ENCODE data around the gene CACNA1H.

CACNA1H gene

GRCh38 chr16:1152123-1152638, 725 bp upstream of the CACNA1H start:
- Histone ChIP-seq H3K79me2 (ENCODE audit: insufficient read depth, low read length) (no peaks in the 10 kb centered on the region), H3K9ac (ENCODE audit: low read length) (no peak overlapping the region), H3K4me3 (ENCODE audit: insufficient read depth, low read length, poor library complexity, severe bottlenecking) (no peak overlapping the region)

DNA sequence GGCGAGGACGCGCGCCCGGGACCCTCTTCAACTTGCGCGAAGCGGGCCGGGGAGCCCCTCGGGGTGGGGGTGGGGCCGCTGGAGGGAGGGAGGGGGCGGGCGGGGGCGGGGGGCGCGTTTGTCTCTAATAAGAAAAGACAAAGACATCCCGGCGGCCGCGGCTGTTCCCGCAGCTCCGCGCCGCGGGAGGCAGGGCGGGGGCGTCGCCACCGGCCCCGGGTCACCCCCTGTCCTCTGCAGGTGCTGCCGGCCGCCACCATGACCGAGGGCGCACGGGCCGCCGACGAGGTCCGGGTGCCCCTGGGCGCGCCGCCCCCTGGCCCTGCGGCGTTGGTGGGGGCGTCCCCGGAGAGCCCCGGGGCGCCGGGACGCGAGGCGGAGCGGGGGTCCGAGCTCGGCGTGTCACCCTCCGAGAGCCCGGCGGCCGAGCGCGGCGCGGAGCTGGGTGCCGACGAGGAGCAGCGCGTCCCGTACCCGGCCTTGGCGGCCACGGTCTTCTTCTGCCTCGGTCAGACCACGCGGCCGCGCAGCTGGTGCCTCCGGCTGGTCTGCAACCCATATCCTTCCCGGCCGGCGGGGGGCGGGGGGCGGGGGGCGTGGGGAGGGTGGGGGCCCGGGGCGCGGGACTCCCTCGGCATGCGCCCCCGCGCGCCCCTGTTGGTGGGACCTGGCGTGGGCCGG, 714 bp downstream of the CACNA1H start:
- no peaks in the 10 kb centered on the region for H3K27me3 ChIP-seq (ENCODE audit: low read length)

More at GRCh38 chr16:1152123-1152638, 725 bp upstream of the CACNA1H start:
- TF ChIP-seq CTCF (IDR thresholded peaks at IDR 0.05; ENCODE audit: insufficient read depth, low read length, poor library complexity, severe bottlenecking) = no peak
- TF ChIP-seq EZH2phosphoT487 (conservative IDR thresholded peaks at IDR 0.05; ENCODE audit: low read length) = no peak
- H3K9me3 ChIP-seq (ENCODE audit: insufficient read depth, low read length) = no peaks in the 10 kb centered on the region
- no peaks in the 10 kb centered on the region for H3K36me3 ChIP-seq (ENCODE audit: low read length)
- no peaks in the 10 kb centered on the region for H3K27me3 ChIP-seq (ENCODE audit: low read length)
- H3F3A ChIP-seq (ENCODE audit: insufficient read depth) = no peaks in the 10 kb centered on the region
- no peaks in the 10 kb centered on the region for H3K9me2 ChIP-seq (replicated peaks; ENCODE audit: insufficient read depth, low read length)
- H4K20me1 ChIP-seq (ENCODE audit: low read depth, low read length) = no peaks in the 10 kb centered on the region
- H2AFZ ChIP-seq (ENCODE audit: low read depth, low read length, severe bottlenecking) = no peak overlapping the region
- no peak overlapping the region for H3K4me2 ChIP-seq (ENCODE audit: low read depth, low read length, poor library complexity, severe bottlenecking)
- no peak overlapping the region for H3K27ac ChIP-seq (ENCODE audit: low read depth, low read length)

DNA sequence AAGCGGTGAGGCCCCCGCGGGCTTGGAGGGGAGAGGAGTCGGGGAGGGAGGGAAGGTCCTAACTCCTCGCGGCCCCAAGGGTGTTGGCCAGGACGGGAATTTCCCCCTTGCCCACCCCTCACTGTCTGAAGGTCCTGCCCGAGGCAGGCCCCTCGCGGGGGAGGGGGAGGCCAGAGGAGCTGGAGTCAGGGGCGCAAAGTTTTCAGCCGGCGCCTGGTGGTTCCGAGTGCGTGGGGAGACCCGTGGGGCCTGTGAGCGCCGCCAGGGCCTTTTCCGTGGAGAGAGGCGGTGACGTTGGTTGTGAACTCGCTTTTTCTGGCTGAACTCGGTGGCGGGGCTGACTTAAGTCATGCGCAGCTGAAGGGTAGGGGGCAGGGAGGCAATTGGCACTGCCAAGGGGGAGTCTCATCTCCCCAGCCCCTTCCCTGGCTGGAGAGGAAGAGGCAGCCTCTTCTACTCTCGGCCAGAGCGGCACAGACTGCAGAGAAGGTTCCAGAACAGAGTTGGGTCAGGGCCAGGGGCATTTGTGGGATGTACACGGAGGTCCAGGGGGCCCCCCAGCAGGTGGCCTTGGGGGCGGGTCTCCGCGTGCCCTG, 1.5 kb downstream of the CACNA1H start:
- TF ChIP-seq CTCF (IDR thresholded peaks at IDR 0.05; ENCODE audit: insufficient read depth, low read length, poor library complexity, severe bottlenecking) (no peak), EZH2phosphoT487 (conservative IDR thresholded peaks at IDR 0.05; ENCODE audit: low read length) (no peak)
- H3K9me2 ChIP-seq (replicated peaks; ENCODE audit: insufficient read depth, low read length) = no peaks in the 10 kb centered on the region
- no peak overlapping the region for H3K9ac ChIP-seq (ENCODE audit: low read length)
- no peaks in the 10 kb centered on the region for H3K9me3 ChIP-seq (ENCODE audit: insufficient read depth, low read length)
- H3K4me3 ChIP-seq (ENCODE audit: insufficient read depth, low read length, poor library complexity, severe bottlenecking) = no peak overlapping the region
- H3F3A ChIP-seq (ENCODE audit: insufficient read depth) = no peaks in the 10 kb centered on the region
- no peaks in the 10 kb centered on the region for H4K20me1 ChIP-seq (ENCODE audit: low read depth, low read length)
- H3K4me2 ChIP-seq (ENCODE audit: low read depth, low read length, poor library complexity, severe bottlenecking) = no peak overlapping the region
- H3K79me2 ChIP-seq (ENCODE audit: insufficient read depth, low read length) = no peaks in the 10 kb centered on the region
- H2AFZ ChIP-seq (ENCODE audit: low read depth, low read length, severe bottlenecking) = no peak overlapping the region
- no peaks in the 10 kb centered on the region for H3K36me3 ChIP-seq (ENCODE audit: low read length)
- no peak overlapping the region for H3K27ac ChIP-seq (ENCODE audit: low read depth, low read length)
- no peaks in the 10 kb centered on the region for H3K27me3 ChIP-seq (ENCODE audit: low read length)

More for the DNA sequence above, 714 bp downstream of the CACNA1H start:
- no peak for TF ChIP-seq CTCF (IDR thresholded peaks at IDR 0.05; ENCODE audit: insufficient read depth, low read length, poor library complexity, severe bottlenecking)
- no peak for TF ChIP-seq EZH2phosphoT487 (conservative IDR thresholded peaks at IDR 0.05; ENCODE audit: low read length)
- no peaks in the 10 kb centered on the region for H3K79me2 ChIP-seq (ENCODE audit: insufficient read depth, low read length)
- H3K36me3 ChIP-seq (ENCODE audit: low read length) = no peaks in the 10 kb centered on the region
- no peaks in the 10 kb centered on the region for H3F3A ChIP-seq (ENCODE audit: insufficient read depth)
- no peak overlapping the region for H3K9ac ChIP-seq (ENCODE audit: low read length)
- H3K9me3 ChIP-seq (ENCODE audit: insufficient read depth, low read length) = no peaks in the 10 kb centered on the region
- no peak overlapping the region for H3K4me2 ChIP-seq (ENCODE audit: low read depth, low read length, poor library complexity, severe bottlenecking)
- H3K27ac ChIP-seq (ENCODE audit: low read depth, low read length) = no peak overlapping the region
- no peak overlapping the region for H3K4me3 ChIP-seq (ENCODE audit: insufficient read depth, low read length, poor library complexity, severe bottlenecking)
- H2AFZ ChIP-seq (ENCODE audit: low read depth, low read length, severe bottlenecking) = no peak overlapping the region
- no peaks in the 10 kb centered on the region for H4K20me1 ChIP-seq (ENCODE audit: low read depth, low read length)
- no peaks in the 10 kb centered on the region for H3K9me2 ChIP-seq (replicated peaks; ENCODE audit: insufficient read depth, low read length)

Data from SU-DHL-6 (cell line).